HEK293 (cell line): Measurements from ENCODE around the gene CPE.

Experiments used
- CTCF ChIA-PET: fragments of 350-600 bp; formaldehyde crosslinking; extraction: SDS; loops from one replicate; lab custom pipeline; 2021; ENCODE audit warnings: antibody characterized with exemption; lab: Yijun Ruan, JAX
- POLR2A ChIA-PET: fragments of 300-600 bp; formaldehyde crosslinking; extraction: SDS; loops from one replicate; lab custom pipeline; 2020; ENCODE audit warnings: antibody characterized with exemption, inconsistent platforms; lab: Yijun Ruan, JAX
- H3K27ac ChIP-seq: fragments of 200-500 bp; sonication (Bioruptor generic); 2 replicates; pipeline ENCODE4 v1.5.1; 2014; ENCODE audit warnings: low read depth, low read length, control low read depth, inconsistent platforms; ENCODE audit errors: extremely low read depth
- H3K36me3 ChIP-seq, 2 experiments: fragments of 200-500 bp in 1 of 2; sonication (Bioruptor generic) in 1 of 2; 1 replicate in 1 of 2; 2 replicates in 1 of 2; pipeline ENCODE4 v1.5.1; 2014 to 2017; ENCODE audit warnings: inconsistent platforms in 2 of 2, low read length in 2 of 2; ENCODE audit not compliant: control insufficient read depth in 2 of 2, insufficient read depth in 1 of 2
- H3K4me1 ChIP-seq: fragments of 200-500 bp; sonication (Bioruptor generic); 2 replicates; pipeline ENCODE4 v1.5.1; 2014; ENCODE audit warnings: mild to moderate bottlenecking, low read length, inconsistent platforms; ENCODE audit not compliant: control insufficient read depth, insufficient read depth
- H3K4me3 ChIP-seq: 2 replicates; pipeline ENCODE4 v1.5.1; 2011; ENCODE audit warnings: low read depth, mild to moderate bottlenecking, control low read depth, low read length, moderate library complexity
- H3K9me3 ChIP-seq: fragments of 200-500 bp; sonication (Bioruptor generic); 2 replicates; pipeline ENCODE4 v1.5.1; 2014; ENCODE audit warnings: low read depth, low read length, inconsistent platforms; ENCODE audit not compliant: control insufficient read depth, insufficient read depth
- ATF2 ChIP-seq: fragments of 450-650 bp; formaldehyde crosslinking; IDR thresholded peaks from 2 replicates; pipeline ENCODE4 v1.5.1; 2016; ENCODE audit warnings: missing biosample characterization, missing genetic modification characterization, low read depth
- KLF17 ChIP-seq: fragments of 450-650 bp; formaldehyde crosslinking; IDR thresholded peaks from 2 replicates; pipeline ENCODE4 v1.5.1; 2016; ENCODE audit warnings: missing biosample characterization, missing genetic modification characterization
- MZF1 ChIP-seq: fragments of 450-650 bp; formaldehyde crosslinking; IDR thresholded peaks from 2 replicates; pipeline ENCODE4 v1.5.1; 2017; ENCODE audit warnings: missing biosample characterization, missing genetic modification characterization, borderline replicate concordance
- PRDM1 ChIP-seq: fragments of 450-650 bp; formaldehyde crosslinking; IDR thresholded peaks from 2 replicates; pipeline ENCODE4; 2016; ENCODE audit warnings: missing biosample characterization, missing genetic modification characterization
- SALL2 ChIP-seq: fragments of 450-650 bp; formaldehyde crosslinking; IDR thresholded peaks from 2 replicates; pipeline ENCODE4 v1.5.0; 2017; ENCODE audit warnings: missing biosample characterization, mild to moderate bottlenecking, missing genetic modification characterization, borderline replicate concordance
- ZNF146 ChIP-seq: fragments of 450-650 bp; formaldehyde crosslinking; IDR thresholded peaks from 2 replicates; pipeline ENCODE4 v1.5.1; 2016; ENCODE audit warnings: missing biosample characterization, missing genetic modification characterization
- ZNF174 ChIP-seq: fragments of 450-650 bp; formaldehyde crosslinking; IDR thresholded peaks from 2 replicates; pipeline ENCODE4 v1.5.0; 2017; ENCODE audit warnings: missing biosample characterization, mild to moderate bottlenecking, missing genetic modification characterization
- ZNF274 ChIP-seq, 2 experiments: fragments of 200-500 bp in 1 of 2; fragments of 450-650 bp in 1 of 2; sonication (Bioruptor generic) in 1 of 2; formaldehyde crosslinking in 1 of 2; IDR thresholded peaks; 2 replicates each; pipeline versions ENCODE4 v1.5.1 to v1.6.1; 2014 to 2016; ENCODE audit warnings: borderline replicate concordance in 1 of 2, inconsistent platforms in 1 of 2, low read length in 1 of 2, missing biosample characterization in 1 of 2, missing genetic modification characterization in 1 of 2
- ZNF280D ChIP-seq: fragments of 450-650 bp; formaldehyde crosslinking; IDR thresholded peaks from 2 replicates; pipeline ENCODE4 v1.5.1; 2016; ENCODE audit warnings: missing biosample characterization, missing genetic modification characterization
- ZNF341 ChIP-seq: fragments of 450-650 bp; formaldehyde crosslinking; IDR thresholded peaks from 2 replicates; pipeline ENCODE4; 2016; ENCODE audit warnings: low read depth, missing biosample characterization, missing genetic modification characterization
- ZNF488 ChIP-seq: fragments of 450-650 bp; formaldehyde crosslinking; IDR thresholded peaks from 2 replicates; pipeline ENCODE4 v1.5.1; 2016; ENCODE audit warnings: missing biosample characterization, missing genetic modification characterization
- ZNF600 ChIP-seq: fragments of 450-650 bp; formaldehyde crosslinking; IDR thresholded peaks from 2 replicates; pipeline ENCODE4 v1.5.1; 2016; ENCODE audit warnings: missing biosample characterization, missing genetic modification characterization
- ZNF664 ChIP-seq: fragments of 450-650 bp; formaldehyde crosslinking; IDR thresholded peaks from 2 replicates; pipeline ENCODE4 v1.5.1; 2016; ENCODE audit warnings: missing biosample characterization, missing genetic modification characterization
- ZNF670 ChIP-seq: fragments of 450-650 bp; formaldehyde crosslinking; IDR thresholded peaks from 2 replicates; pipeline ENCODE4 v1.5.1; 2016; ENCODE audit warnings: missing biosample characterization, missing genetic modification characterization, low read depth
- ZNF837 ChIP-seq: fragments of 450-650 bp; formaldehyde crosslinking; IDR thresholded peaks from 2 replicates; pipeline ENCODE4 v1.5.1; 2016; ENCODE audit warnings: missing biosample characterization, missing genetic modification characterization
- ZSCAN23 ChIP-seq: fragments of 450-650 bp; formaldehyde crosslinking; IDR thresholded peaks from 2 replicates; pipeline ENCODE4 v1.5.1; 2016; ENCODE audit warnings: missing biosample characterization, missing genetic modification characterization
- TF ChIP-seq, protein P1 (sequence below): fragments of 450-650 bp; formaldehyde crosslinking; IDR thresholded peaks from 2 replicates; pipeline ENCODE4 v1.5.1; 2016; ENCODE audit warnings: missing biosample characterization, missing genetic modification characterization
- TF ChIP-seq, protein P2 (sequence below): fragments of 450-650 bp; formaldehyde crosslinking; IDR thresholded peaks from 2 replicates; pipeline ENCODE4 v1.5.1; 2016; ENCODE audit warnings: missing biosample characterization, missing genetic modification characterization

CPE gene

GRCh38 chr4:165331823-165332222, 47.0 kb upstream of the CPE start:
- no peak overlapping the region for H3K4me3 ChIP-seq
- no peaks in the 10 kb centered on the region for H3K4me1 ChIP-seq
- no peak for TF ChIP-seq ZNF280D (tag by site-specific recombination)
- peak; percentile 100 for TF ChIP-seq ZNF600 (tag by site-specific recombination)
- 0 out of 2 replicates have a peak, but pooled peaks have one; percentile 58 for TF ChIP-seq PRDM1 (tag by site-specific recombination)
- TF ChIP-seq ZSCAN23 = no peak
- no peak overlapping the region for H3K27ac ChIP-seq
- ChIA-PET CTCF (interaction anchor here (0.6 kb wide), 1 partner anchor 35 kb away, joined by 3 read pairs; no protein-coding TSS in a partner anchor), POLR2A (no interaction called here)
- H3K9me3 ChIP-seq = no peaks in the 10 kb centered on the region
- peaks cover 13 to 15% of the 10 kb centered on the region in 2 experiments; a peak in 2 of 3 replicates for H3K36me3 ChIP-seq

DNA sequence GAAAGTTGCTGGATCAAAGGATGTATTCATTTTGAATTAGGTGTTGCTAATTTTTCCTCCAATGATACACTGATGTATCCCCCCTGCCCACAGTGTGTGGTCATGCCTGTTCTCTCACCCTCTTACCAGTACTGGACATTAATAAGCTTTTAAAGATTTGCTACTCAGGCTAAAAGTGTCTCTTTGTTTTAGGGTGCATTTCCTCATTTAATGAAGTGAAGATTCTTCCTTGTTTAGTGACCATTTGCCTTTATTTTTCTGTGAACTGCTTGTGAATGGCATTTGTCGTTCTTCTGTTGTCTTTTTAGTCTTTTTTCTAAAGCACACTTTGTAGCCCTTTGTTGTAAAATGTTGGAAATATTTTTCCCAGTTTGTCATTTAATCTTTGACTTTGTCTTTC, 46.3 kb upstream of the CPE start:
- ChIA-PET POLR2A (no interaction called here), CTCF (no interaction called here)
- Histone ChIP-seq H3K4me1 (no peaks in the 10 kb centered on the region), H3K4me3 (no peak overlapping the region), H3K36me3 (peaks cover 13 to 17% of the 10 kb centered on the region in 2 experiments; a peak in 2 of 3 replicates), H3K27ac (no peak overlapping the region), H3K9me3 (no peaks in the 10 kb centered on the region)
- TF ChIP-seq MZF1 (tag by site-specific recombination) (no peak), ZNF274 (IDR thresholded peaks at IDR 0.05; ENCODE audit: low read length) (no peak), ZNF274 (tag by site-specific recombination; IDR thresholded peaks at IDR 0.05; ENCODE audit: borderline replicate concordance) (no peak), ZNF174 (tag by site-specific recombination) (no peak), ATF2 (tag by site-specific recombination) (no peak), ZNF670 (no peak), ZNF488 (tag by site-specific recombination) (no peak), ZNF341 (no peak), KLF17 (tag by site-specific recombination) (no peak), ZNF664 (tag by site-specific recombination) (no peak), SALL2 (tag by site-specific recombination) (no peak), ZNF146 (no peak), ZNF837 (tag by site-specific recombination) (no peak)
- TF ChIP-seq, protein P1, sequence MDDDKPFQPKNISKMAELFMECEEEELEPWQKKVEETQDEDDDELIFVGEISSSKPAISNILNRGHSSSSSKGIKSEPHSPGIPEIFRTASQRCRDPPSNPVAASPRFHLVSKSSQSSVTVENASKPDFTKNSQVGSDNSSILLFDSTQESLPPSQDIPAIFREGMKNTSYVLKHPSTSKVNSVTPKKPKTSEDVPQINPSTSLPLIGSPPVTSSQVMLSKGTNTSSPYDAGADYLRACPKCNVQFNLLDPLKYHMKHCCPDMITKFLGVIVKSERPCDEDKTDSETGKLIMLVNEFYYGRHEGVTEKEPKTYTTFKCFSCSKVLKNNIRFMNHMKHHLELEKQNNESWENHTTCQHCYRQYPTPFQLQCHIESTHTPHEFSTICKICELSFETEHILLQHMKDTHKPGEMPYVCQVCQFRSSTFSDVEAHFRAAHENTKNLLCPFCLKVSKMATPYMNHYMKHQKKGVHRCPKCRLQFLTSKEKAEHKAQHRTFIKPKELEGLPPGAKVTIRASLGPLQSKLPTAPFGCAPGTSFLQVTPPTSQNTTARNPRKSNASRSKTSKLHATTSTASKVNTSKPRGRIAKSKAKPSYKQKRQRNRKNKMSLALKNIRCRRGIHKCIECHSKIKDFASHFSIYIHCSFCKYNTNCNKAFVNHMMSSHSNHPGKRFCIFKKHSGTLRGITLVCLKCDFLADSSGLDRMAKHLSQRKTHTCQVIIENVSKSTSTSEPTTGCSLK (tag by site-specific recombination) = no peak
- TF ChIP-seq, protein P2, sequence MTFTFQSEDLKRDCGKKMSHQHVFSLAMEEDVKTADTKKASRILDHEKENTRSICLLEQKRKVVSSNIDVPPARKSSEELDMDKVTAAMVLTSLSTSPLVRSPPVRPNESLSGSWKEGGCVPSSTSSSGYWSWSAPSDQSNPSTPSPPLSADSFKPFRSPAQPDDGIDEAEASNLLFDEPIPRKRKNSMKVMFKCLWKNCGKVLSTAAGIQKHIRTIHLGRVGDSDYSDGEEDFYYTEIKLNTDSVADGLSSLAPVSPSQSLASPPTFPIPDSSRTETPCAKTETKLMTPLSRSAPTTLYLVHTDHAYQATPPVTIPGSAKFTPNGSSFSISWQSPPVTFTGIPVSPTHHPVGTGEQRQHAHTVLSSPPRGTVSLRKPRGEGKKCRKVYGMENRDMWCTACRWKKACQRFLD (tag by site-specific recombination) = no peak
